H1 (cell line): ENCODE data around the gene ARHGEF4. TPM values are rescaled to one million over a fixed set of nuclear protein-coding genes. Genes with fewer than 3 reads are reported as not detected.

Source experiments
- POU5F1 ChIP-seq: IDR thresholded peaks from 2 replicates; pipeline ENCODE4 v1.6.1; 2011; ENCODE audit warnings: low read depth, mild to moderate bottlenecking, low read length, moderate library complexity
- polyA plus RNA-seq, 7 experiments: library from polyadenylated mRNA; depleted of rRNA in 3 of 7; stranded (reverse) in 5 of 7; unstranded in 2 of 7; fragments of >200 nt in 5 of 7; fragments of 200-250 nt in 2 of 7; gene quantifications; 1 replicate in 5 of 7; 2 replicates in 1 of 7; 4 replicates in 1 of 7; pipeline versions ENCODE4 v1.2.1 to v1.2.3, GENCODE V29; 2011 to 2013; ENCODE audit warnings: missing spikeins in 2 of 7, mixed read lengths in 2 of 7
- total RNA-seq: library from RNA; stranded (reverse); fragmentation: NEBNext Ultra II Directional; extraction: Animal tissue kit (Norgen Biotek cat#: 25700); gene quantifications from 2 replicates; pipeline ENCODE4 v1.2.1, GENCODE V29; 2021

ARHGEF4 gene
- total and polyA plus RNA-seq, 2 of the 8 experiments (the other 6 are each of a cell fraction or from before 2014, with no cell fraction given) = 10.6 to 14.6 TPM

- no peak for TF ChIP-seq POU5F1
Observed at GRCh38 chr2:130996691-130997090, 160.0 kb downstream of the ARHGEF4 start (continued).
